ENCODE results near the gene SPTA1.

DNA sequence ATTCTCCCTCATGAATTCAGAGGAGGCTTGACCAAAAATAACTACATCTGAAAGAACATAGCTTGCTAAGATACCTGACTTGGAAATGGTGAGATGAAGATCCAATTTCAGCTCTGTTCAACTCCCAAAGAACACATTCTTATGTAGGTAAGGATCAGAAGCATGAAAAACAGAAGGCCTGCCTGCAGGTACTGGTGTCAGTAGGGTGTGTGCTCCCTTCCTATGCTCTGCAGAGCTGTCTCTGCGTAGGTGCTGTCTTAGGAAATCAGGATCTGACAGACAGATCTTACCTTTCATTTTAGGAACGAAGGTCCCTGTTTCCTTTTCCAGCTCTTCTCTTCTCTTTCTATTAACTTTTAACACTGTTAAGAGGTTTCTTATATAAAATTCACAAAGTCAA is 19.6 kb upstream of the SPTA1 start:
- TF ChIP-seq, protein P1, sequence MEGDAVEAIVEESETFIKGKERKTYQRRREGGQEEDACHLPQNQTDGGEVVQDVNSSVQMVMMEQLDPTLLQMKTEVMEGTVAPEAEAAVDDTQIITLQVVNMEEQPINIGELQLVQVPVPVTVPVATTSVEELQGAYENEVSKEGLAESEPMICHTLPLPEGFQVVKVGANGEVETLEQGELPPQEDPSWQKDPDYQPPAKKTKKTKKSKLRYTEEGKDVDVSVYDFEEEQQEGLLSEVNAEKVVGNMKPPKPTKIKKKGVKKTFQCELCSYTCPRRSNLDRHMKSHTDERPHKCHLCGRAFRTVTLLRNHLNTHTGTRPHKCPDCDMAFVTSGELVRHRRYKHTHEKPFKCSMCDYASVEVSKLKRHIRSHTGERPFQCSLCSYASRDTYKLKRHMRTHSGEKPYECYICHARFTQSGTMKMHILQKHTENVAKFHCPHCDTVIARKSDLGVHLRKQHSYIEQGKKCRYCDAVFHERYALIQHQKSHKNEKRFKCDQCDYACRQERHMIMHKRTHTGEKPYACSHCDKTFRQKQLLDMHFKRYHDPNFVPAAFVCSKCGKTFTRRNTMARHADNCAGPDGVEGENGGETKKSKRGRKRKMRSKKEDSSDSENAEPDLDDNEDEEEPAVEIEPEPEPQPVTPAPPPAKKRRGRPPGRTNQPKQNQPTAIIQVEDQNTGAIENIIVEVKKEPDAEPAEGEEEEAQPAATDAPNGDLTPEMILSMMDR (conservative IDR thresholded peaks at IDR 0.05; ENCODE audit: low read depth, low read length) = no peak
- TF ChIP-seq POLR2A (IDR thresholded peaks at IDR 0.05; ENCODE audit: low read depth, low read length) (no peak), FOS (IDR thresholded peaks at IDR 0.05; ENCODE audit: low read depth, low read length) (no peak), SMC3 (IDR thresholded peaks at IDR 0.05; ENCODE audit: low read depth, low read length) (no peak), CEBPB (IDR thresholded peaks at IDR 0.05; ENCODE audit: low read depth, low read length) (no peak), BHLHE40 (IDR thresholded peaks at IDR 0.05; ENCODE audit: low read depth, low read length) (no peak), CHD1 (IDR thresholded peaks at IDR 0.05; ENCODE audit: low read depth, low read length) (no peak), RCOR1 (IDR thresholded peaks at IDR 0.05; ENCODE audit: insufficient replicate concordance, low read length) (no peak), MAFK (IDR thresholded peaks at IDR 0.05; ENCODE audit: low read depth, low read length) (no peak)

Data from IMR-90 (cell line).